Measurements from ENCODE around the gene ZNF236.

GRCh38 chr18:76885001-76885400, 62.6 kb downstream of the ZNF236 start:
- TF ChIP-seq EZH2 (IDR thresholded peaks at IDR 0.05; ENCODE audit: borderline replicate concordance, low read depth, low read length, poor library complexity, severe bottlenecking) (no peak), CTCF (conservative IDR thresholded peaks at IDR 0.05; ENCODE audit: low read depth, low read length) (no peak)

Measured in A673 (cell line).